ENCODE data around the gene NTMT2.

NTMT2 gene

DNA sequence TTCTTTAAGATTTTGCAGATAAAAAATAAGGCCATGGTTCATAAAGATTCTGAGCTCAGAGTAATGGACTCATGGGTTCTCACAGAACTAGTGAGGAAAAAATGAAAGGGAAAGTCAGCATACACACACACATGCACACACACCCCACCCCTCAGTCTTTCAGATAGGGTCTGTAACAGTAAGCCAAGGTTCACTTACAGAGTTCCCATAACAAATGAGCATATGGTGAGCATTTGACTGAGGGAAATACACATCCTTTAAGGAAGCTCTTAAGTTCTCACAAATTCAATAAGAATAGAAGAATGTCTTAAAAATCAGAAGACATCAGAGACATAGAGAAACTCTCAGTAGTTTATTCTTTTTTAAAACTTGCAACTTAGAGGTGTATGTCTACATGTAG lies 57.9 kb downstream of the NTMT2 start:
- Histone ChIP-seq H3K27me3 (ENCODE audit: low read depth, low read length) (no peaks in the 10 kb centered on the region), H3K4me1 (ENCODE audit: low read length) (peaks cover 8% of the 10 kb centered on the region; the same call in 1 of the 2 replicates), H3K4me3 (ENCODE audit: low read length) (no peak overlapping the region), H3K9ac (ENCODE audit: low read length) (no peak overlapping the region), H2AFZ (ENCODE audit: low read depth, low read length) (no peak overlapping the region), H3K9me3 (ENCODE audit: insufficient read depth, low read length) (0 out of 2 replicates have a peak, but pooled peaks cover 3% of the 10 kb centered on the region), H4K20me1 (ENCODE audit: insufficient read depth, low read length) (no peaks in the 10 kb centered on the region), H3K79me2 (ENCODE audit: low read length) (no peaks in the 10 kb centered on the region), H3K36me3 (replicated peaks; ENCODE audit: low read depth, low read length) (no peaks in the 10 kb centered on the region), H3K27ac (ENCODE audit: low read length) (no peak overlapping the region), H3K4me2 (ENCODE audit: low read length) (no peak overlapping the region)
- TF ChIP-seq, protein P1, sequence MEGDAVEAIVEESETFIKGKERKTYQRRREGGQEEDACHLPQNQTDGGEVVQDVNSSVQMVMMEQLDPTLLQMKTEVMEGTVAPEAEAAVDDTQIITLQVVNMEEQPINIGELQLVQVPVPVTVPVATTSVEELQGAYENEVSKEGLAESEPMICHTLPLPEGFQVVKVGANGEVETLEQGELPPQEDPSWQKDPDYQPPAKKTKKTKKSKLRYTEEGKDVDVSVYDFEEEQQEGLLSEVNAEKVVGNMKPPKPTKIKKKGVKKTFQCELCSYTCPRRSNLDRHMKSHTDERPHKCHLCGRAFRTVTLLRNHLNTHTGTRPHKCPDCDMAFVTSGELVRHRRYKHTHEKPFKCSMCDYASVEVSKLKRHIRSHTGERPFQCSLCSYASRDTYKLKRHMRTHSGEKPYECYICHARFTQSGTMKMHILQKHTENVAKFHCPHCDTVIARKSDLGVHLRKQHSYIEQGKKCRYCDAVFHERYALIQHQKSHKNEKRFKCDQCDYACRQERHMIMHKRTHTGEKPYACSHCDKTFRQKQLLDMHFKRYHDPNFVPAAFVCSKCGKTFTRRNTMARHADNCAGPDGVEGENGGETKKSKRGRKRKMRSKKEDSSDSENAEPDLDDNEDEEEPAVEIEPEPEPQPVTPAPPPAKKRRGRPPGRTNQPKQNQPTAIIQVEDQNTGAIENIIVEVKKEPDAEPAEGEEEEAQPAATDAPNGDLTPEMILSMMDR (IDR thresholded peaks at IDR 0.05; ENCODE audit: low read depth, low read length), result no peak
- no peak for TF ChIP-seq EZH2phosphoT487 (IDR thresholded peaks at IDR 0.05; ENCODE audit: low read depth)

DNA sequence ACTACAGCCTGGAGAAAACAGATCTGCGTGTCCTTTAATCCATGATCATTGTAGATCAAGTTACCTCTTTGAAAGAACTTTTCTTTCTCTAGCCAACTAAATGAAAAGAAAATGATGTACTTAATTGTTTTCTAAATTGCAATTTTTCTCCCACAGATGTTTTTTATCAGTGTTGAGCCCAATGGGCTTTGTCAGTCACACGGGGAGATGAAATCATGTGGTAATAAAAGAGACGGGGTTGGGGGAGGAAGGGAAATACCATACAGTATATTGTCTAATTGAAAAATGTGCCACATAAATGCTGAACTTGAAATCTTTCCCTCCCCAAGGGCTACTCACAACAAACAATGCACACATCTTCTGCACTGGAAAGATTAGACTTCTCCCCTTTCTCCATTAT lies 58.4 kb downstream of the NTMT2 start:
- H4K20me1 ChIP-seq (ENCODE audit: insufficient read depth, low read length), result no peaks in the 10 kb centered on the region
- 0 out of 2 replicates have a peak, but pooled peaks cover 3% of the 10 kb centered on the region for H3K9me3 ChIP-seq (ENCODE audit: insufficient read depth, low read length)
- TF ChIP-seq, protein P1 (IDR thresholded peaks at IDR 0.05; ENCODE audit: low read depth, low read length), result no peak
- no peak for TF ChIP-seq EZH2phosphoT487 (IDR thresholded peaks at IDR 0.05; ENCODE audit: low read depth)
- peaks cover 8% of the 10 kb centered on the region; the same call in 1 of the 2 replicates for H3K4me1 ChIP-seq (ENCODE audit: low read length)
- no peak overlapping the region for H3K4me2 ChIP-seq (ENCODE audit: low read length)
- H3K27me3 ChIP-seq (ENCODE audit: low read depth, low read length), result no peaks in the 10 kb centered on the region
- H3K9ac ChIP-seq (ENCODE audit: low read length), result no peak overlapping the region
- H2AFZ ChIP-seq (ENCODE audit: low read depth, low read length), result no peak overlapping the region
- H3K27ac ChIP-seq (ENCODE audit: low read length), result no peak overlapping the region
- no peaks in the 10 kb centered on the region for H3K36me3 ChIP-seq (replicated peaks; ENCODE audit: low read depth, low read length)
- no peak overlapping the region for H3K4me3 ChIP-seq (ENCODE audit: low read length)
- H3K79me2 ChIP-seq (ENCODE audit: low read length), result no peaks in the 10 kb centered on the region

DNA sequence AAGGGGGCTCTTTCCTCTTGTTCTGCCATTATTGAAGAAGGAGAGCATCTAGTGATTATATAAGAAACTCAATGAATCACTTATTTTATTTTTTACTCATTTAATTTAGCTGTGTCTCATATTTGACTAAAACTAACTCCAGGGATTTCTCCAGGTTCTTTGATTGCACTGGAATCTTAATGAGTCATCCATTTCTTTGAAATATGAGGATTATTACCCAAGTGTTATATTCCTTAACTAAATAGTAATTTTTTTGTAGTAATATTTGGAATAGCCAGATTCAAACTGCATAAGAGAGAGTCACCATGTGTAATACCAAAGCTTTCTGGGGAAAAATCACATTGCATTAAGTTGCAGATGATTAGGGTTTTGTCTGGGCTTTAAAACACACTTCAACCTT lies 59.5 kb downstream of the NTMT2 start:
- Histone ChIP-seq H3K9me3 (ENCODE audit: insufficient read depth, low read length) (0 out of 2 replicates have a peak, but pooled peaks cover 3% of the 10 kb centered on the region), H3K4me3 (ENCODE audit: low read length) (no peak overlapping the region), H3K36me3 (replicated peaks; ENCODE audit: low read depth, low read length) (no peaks in the 10 kb centered on the region), H3K79me2 (ENCODE audit: low read length) (no peaks in the 10 kb centered on the region), H3K4me1 (ENCODE audit: low read length) (peaks cover 8% of the 10 kb centered on the region; the same call in 1 of the 2 replicates), H3K27ac (ENCODE audit: low read length) (no peak overlapping the region), H3K27me3 (ENCODE audit: low read depth, low read length) (no peaks in the 10 kb centered on the region), H3K4me2 (ENCODE audit: low read length) (no peak overlapping the region), H2AFZ (ENCODE audit: low read depth, low read length) (no peak overlapping the region), H3K9ac (ENCODE audit: low read length) (no peak overlapping the region), H4K20me1 (ENCODE audit: insufficient read depth, low read length) (no peaks in the 10 kb centered on the region)
- TF ChIP-seq, protein P1 (IDR thresholded peaks at IDR 0.05; ENCODE audit: low read depth, low read length), result no peak
- TF ChIP-seq EZH2phosphoT487 (IDR thresholded peaks at IDR 0.05; ENCODE audit: low read depth), result no peak

DNA sequence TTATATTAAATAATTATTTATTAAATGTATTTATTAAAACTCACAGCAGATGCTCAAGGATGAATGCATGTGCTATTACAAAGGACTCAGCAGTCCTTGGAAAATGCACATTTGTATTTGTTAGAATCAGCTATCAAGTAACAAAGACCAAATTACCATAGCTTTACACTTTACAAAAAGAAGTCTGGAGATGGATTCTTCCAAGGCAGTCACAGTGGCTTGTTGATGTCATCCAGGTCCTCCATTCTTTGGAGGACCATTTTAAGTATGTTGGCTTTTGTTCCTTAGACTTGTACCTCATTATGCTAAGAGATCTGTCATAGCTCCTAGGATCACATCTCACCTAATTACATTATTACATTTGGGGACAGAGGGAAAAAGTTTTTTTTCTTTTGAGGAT lies 63.4 kb downstream of the NTMT2 start:
- H3K9me3 ChIP-seq (ENCODE audit: insufficient read depth, low read length), result 0 out of 2 replicates have a peak, but pooled peaks cover 3% of the 10 kb centered on the region

More for the DNA sequence above, 63.4 kb downstream of the NTMT2 start:
- Histone ChIP-seq H3K4me3 (ENCODE audit: low read length) (no peak overlapping the region), H3K27me3 (ENCODE audit: low read depth, low read length) (no peaks in the 10 kb centered on the region), H3K4me2 (ENCODE audit: low read length) (no peak overlapping the region), H3K79me2 (ENCODE audit: low read length) (no peaks in the 10 kb centered on the region), H3K4me1 (ENCODE audit: low read length) (peaks cover 9% of the 10 kb centered on the region; the same call in 1 of the 2 replicates), H2AFZ (ENCODE audit: low read depth, low read length) (no peak overlapping the region), H3K27ac (ENCODE audit: low read length) (no peak overlapping the region), H4K20me1 (ENCODE audit: insufficient read depth, low read length) (no peaks in the 10 kb centered on the region), H3K36me3 (replicated peaks; ENCODE audit: low read depth, low read length) (no peaks in the 10 kb centered on the region), H3K9ac (ENCODE audit: low read length) (no peak overlapping the region)
- no peak for TF ChIP-seq EZH2phosphoT487 (IDR thresholded peaks at IDR 0.05; ENCODE audit: low read depth)
- TF ChIP-seq, protein P1 (IDR thresholded peaks at IDR 0.05; ENCODE audit: low read depth, low read length), result no peak

Measured in OCI-LY3 (cell line).